ENCODE measurements around the gene RNFT2.

DNA sequence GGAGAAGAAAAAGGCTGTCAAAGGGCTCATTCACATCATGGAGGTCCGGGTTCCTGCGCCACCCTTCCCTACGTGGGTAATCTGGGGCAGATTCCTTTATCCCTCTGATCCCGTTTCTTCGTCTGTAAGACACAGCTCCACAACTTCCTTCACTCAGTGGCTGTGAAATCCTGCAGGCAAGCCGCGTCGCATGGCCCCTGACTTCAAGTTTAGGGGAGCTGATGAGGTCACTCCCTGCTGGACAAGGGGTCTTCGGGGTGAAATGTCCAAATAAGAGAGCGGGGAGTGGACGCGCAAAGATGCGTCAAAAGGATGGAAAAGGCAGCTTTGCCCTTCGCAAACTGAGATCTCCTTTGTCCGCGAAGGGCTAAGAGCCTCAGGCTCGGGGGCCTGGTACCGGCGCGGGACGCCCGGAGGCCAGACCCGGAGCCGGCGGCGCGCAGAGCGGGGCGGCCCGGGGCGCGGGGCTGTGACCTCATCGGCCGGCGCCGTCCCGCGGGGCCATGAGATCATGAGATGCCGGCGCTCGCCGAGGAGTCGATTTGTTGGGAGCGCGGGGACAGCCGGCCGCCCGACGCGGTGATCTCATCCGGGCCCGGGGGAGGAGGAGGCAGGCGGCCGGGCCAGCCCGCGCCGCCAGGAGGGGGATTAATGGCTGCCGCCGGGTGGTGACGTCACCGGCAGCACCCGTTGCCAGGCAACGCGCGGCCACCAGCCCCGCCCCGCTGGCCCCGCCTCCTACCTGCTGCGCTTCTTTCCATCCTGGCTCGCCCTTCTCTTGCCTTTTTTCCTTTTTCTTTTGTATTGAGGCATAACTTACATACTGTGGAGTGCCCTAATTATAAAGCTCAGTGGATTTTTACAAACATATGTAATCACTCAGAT is 81.1 kb downstream of the RNFT2 start:
- TF ChIP-seq, protein P1, sequence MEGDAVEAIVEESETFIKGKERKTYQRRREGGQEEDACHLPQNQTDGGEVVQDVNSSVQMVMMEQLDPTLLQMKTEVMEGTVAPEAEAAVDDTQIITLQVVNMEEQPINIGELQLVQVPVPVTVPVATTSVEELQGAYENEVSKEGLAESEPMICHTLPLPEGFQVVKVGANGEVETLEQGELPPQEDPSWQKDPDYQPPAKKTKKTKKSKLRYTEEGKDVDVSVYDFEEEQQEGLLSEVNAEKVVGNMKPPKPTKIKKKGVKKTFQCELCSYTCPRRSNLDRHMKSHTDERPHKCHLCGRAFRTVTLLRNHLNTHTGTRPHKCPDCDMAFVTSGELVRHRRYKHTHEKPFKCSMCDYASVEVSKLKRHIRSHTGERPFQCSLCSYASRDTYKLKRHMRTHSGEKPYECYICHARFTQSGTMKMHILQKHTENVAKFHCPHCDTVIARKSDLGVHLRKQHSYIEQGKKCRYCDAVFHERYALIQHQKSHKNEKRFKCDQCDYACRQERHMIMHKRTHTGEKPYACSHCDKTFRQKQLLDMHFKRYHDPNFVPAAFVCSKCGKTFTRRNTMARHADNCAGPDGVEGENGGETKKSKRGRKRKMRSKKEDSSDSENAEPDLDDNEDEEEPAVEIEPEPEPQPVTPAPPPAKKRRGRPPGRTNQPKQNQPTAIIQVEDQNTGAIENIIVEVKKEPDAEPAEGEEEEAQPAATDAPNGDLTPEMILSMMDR (IDR thresholded peaks at IDR 0.05; ENCODE audit: poor library complexity, severe bottlenecking): peak; percentile 35
- TF ChIP-seq EP300 (conservative IDR thresholded peaks at IDR 0.05; ENCODE audit: poor library complexity, severe bottlenecking) (peak; percentile 81), SMC3 (conservative IDR thresholded peaks at IDR 0.05; ENCODE audit: poor library complexity) (peak; percentile 54), RAD21 (conservative IDR thresholded peaks at IDR 0.05) (peak; percentile 47), POLR2AphosphoS5 (IDR thresholded peaks at IDR 0.05) (peak; percentile 80), EZH2 (IDR thresholded peaks at IDR 0.05; ENCODE audit: borderline replicate concordance, insufficient read depth, low read length, poor library complexity, severe bottlenecking) (no peak)
- TF ChIP-seq, protein P2, sequence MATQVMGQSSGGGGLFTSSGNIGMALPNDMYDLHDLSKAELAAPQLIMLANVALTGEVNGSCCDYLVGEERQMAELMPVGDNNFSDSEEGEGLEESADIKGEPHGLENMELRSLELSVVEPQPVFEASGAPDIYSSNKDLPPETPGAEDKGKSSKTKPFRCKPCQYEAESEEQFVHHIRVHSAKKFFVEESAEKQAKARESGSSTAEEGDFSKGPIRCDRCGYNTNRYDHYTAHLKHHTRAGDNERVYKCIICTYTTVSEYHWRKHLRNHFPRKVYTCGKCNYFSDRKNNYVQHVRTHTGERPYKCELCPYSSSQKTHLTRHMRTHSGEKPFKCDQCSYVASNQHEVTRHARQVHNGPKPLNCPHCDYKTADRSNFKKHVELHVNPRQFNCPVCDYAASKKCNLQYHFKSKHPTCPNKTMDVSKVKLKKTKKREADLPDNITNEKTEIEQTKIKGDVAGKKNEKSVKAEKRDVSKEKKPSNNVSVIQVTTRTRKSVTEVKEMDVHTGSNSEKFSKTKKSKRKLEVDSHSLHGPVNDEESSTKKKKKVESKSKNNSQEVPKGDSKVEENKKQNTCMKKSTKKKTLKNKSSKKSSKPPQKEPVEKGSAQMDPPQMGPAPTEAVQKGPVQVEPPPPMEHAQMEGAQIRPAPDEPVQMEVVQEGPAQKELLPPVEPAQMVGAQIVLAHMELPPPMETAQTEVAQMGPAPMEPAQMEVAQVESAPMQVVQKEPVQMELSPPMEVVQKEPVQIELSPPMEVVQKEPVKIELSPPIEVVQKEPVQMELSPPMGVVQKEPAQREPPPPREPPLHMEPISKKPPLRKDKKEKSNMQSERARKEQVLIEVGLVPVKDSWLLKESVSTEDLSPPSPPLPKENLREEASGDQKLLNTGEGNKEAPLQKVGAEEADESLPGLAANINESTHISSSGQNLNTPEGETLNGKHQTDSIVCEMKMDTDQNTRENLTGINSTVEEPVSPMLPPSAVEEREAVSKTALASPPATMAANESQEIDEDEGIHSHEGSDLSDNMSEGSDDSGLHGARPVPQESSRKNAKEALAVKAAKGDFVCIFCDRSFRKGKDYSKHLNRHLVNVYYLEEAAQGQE (IDR thresholded peaks at IDR 0.05; ENCODE audit: borderline replicate concordance): no peak

Data from neural cell (in vitro differentiated cells).